ENCODE measurements around the gene CYP4A22.

CYP4A22 gene

DNA sequence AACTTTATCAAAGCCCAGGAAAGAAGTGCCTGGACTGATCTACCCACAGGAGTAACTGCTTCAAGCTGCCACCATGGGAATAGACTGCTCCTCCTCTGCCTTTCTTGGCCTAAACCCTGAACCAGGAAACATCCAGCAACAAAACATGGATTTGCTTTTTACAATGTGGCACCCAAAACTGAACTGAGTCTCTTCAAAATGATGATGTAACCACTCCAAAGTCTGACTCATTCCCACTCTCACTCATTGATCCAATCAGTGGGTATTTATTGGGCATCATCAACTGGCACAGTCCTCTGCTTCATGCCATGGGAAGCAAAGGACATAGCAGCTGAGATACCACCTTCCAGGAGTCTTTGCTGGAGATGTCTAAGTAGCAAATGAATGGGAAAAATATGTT is 23.5 kb downstream of the CYP4A22 start:
- TF ChIP-seq, protein P1, sequence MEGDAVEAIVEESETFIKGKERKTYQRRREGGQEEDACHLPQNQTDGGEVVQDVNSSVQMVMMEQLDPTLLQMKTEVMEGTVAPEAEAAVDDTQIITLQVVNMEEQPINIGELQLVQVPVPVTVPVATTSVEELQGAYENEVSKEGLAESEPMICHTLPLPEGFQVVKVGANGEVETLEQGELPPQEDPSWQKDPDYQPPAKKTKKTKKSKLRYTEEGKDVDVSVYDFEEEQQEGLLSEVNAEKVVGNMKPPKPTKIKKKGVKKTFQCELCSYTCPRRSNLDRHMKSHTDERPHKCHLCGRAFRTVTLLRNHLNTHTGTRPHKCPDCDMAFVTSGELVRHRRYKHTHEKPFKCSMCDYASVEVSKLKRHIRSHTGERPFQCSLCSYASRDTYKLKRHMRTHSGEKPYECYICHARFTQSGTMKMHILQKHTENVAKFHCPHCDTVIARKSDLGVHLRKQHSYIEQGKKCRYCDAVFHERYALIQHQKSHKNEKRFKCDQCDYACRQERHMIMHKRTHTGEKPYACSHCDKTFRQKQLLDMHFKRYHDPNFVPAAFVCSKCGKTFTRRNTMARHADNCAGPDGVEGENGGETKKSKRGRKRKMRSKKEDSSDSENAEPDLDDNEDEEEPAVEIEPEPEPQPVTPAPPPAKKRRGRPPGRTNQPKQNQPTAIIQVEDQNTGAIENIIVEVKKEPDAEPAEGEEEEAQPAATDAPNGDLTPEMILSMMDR (IDR thresholded peaks at IDR 0.05; ENCODE audit: low read depth, low read length), result no peak

DNA sequence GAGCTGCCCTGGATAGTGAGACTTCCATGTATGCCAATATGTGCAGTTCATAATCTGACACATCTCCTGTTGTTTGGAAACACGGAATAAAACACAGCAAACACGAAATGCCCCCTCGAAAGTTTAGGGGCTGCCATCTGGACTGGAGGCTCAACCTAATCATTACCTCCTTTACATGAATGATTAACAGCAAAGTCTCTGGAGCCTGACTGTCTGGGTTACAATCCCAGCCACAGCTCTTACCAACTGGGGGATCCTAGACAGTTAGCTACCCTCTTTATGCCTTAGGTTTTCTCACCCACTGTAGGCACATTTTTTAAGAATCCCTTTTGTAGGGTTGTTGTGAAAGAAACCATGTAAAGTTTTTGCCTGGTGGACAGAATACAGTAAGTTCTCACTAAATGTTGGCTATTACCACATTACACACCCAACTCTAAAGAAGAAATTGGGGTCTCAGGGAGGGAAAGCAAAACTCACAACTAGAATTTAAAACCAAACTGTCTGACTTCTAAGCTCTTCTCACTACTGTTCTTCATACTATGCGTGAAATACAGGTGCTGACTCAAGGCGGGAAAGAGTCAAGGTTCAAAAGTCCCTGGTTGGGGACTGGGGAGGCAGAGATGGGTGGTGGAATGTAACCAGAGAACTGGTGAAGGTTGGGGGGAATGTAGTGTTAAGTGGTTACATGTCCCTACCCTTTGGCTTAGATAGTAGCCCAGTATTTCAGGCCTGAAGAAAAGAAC is 24.2 kb downstream of the CYP4A22 start:
- no peak for DNase-seq (ENCODE audit: extremely low read depth, low read depth)
- TF ChIP-seq, protein P1 (IDR thresholded peaks at IDR 0.05; ENCODE audit: low read depth, low read length), result no peak

More for the DNA sequence above, 23.5 kb downstream of the CYP4A22 start:
- DNase-seq (ENCODE audit: extremely low read depth, low read depth), result no peak

DNA sequence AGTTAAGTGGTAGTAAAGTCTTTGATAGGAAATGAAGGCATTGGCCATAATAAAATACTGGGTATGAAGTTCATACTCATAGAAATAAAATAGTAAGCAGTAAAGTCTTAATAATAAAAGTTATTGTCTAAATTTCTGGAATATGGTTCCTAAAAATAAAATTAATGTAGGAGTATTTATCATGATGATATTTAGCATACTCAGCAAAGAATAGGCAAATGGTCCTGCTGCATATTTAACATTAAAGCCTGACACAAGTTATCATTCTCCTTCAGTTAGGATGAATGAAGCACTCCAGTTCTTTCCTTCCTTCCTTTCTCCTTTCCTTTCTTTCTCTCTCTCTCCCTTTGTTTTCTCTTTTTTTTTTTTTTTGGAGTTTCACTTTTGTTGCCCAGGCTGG is 27.3 kb downstream of the CYP4A22 start:
- no peak for DNase-seq (ENCODE audit: extremely low read depth, low read depth)
- TF ChIP-seq, protein P1 (IDR thresholded peaks at IDR 0.05; ENCODE audit: low read depth, low read length), result no peak

DNA sequence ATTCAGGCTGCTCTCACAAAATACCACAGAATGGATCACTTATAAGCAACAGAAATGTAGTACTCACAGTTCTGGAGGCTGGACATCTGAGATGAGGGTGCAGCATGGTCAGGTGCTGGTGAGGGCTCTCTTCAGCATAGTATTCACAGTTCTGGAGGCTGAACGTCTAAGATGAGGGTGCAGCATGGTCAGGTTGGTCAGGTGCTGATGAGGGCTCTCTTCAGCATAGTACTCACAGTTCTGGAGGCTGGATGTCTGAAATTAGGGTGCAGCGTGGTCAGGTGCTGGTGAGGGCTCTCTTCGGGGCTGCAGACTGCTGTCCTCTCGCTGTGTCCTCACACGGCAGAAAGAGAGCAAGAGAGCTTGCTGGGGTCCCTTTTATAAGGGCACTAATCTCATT is 35.5 kb downstream of the CYP4A22 start:
- TF ChIP-seq, protein P1 (IDR thresholded peaks at IDR 0.05; ENCODE audit: low read depth, low read length), result no peak
- DNase-seq (ENCODE audit: extremely low read depth, low read depth), result no peak

DNA sequence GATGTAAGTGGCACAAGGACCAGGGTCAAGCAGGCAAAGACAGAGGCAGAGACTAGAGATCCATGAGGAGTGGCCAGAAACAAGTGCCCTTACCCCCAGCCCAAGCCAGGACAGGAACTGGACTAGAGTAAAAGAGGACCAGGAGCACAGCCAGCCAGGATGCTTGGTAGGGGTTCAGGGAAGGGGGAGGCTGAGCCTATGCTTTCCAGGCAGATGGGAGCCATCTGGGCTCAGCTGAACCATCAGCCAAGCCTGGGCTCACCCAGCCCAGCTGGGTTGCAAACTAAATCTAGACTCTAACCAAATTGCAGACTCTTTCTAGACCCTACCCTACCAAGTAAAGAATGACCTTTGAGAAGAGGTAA is 37.4 kb downstream of the CYP4A22 start:
- no peak for DNase-seq (ENCODE audit: extremely low read depth, low read depth)
- TF ChIP-seq, protein P1 (IDR thresholded peaks at IDR 0.05; ENCODE audit: low read depth, low read length), result no peak

DNA sequence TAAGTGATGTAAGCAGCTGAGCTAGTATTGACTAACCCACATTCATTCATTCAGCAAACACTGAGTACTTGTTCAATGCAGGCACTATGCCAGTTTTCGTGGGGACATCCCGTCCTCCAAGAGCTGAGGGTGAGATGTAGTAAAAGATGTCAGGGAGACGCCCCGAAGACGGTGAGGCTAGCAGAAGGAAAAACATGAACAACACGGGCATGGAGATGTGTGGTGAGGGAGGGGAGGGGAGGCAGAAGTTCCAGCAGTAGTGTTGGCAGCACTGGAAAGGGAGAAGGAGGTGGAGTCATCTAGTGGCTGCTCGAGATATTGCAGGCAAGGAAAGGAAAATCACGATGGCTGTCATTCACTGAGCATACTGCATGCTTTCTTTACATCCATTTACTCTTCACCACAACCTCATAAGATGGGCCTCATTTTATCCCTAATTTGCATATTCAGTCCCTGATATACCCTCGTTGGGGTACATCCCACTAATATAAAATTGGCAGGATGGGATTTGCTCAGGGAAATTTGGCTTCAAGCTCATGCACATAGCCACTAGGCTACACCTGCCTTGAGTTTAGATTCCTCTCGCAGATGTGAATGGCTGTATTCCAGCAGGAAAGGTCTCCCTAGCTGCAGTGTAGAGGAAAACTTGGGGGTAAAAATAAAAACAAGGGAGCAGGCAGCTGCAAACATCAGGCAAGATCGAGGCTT is 38.1 kb downstream of the CYP4A22 start:
- TF ChIP-seq, protein P1 (IDR thresholded peaks at IDR 0.05; ENCODE audit: low read depth, low read length), result peak; percentile 96
- no peak for DNase-seq (ENCODE audit: extremely low read depth, low read depth)

DNA sequence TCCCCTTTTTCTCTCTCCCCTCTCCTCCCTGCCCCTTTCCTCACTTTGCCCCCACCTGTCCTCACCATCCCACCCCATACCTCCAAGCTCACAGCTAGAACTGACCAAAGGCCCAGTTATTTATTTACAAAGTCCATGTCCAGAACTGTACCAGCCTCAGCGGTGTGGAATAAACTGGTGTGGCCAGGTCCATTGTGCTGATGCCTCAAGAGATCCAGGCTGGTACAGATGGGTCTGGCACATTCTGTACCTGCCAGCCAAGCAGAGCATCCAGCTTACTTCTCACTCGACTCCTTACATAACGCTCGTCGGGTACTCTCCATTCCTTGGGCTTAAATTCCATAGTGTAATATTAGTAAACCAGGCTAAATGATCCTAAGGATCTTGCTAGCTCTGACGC is 40.8 kb downstream of the CYP4A22 start:
- TF ChIP-seq, protein P1 (IDR thresholded peaks at IDR 0.05; ENCODE audit: low read depth, low read length), result no peak
- DNase-seq (ENCODE audit: extremely low read depth, low read depth), result no peak

Data from AG09319 (cell line).